NCI-H748 treated with DMSO at 0.1 percent for 48 hours (cell line): ENCODE data around the gene PLA2G5.
"Not testable (repeated sequence)": the region's sequence is repeated elsewhere in the genome, so short reads cannot be mapped to it uniquely, and the experiment has no call there.

ENCODE experiments used
- DNase-seq: peaks from one replicate; lab custom pipeline; 2025; lab: John Stamatoyannopoulos, UW

The PLA2G5 gene

GRCh38 chr1:20069874-20070273 lies at the start of gene PLA2G5:
Gene PLA2G5 (plus strand): TSS chr1:20070194. CDS start chr1:20084831, 14,637 bp downstream.
- DNase-seq = no peak

DNA sequence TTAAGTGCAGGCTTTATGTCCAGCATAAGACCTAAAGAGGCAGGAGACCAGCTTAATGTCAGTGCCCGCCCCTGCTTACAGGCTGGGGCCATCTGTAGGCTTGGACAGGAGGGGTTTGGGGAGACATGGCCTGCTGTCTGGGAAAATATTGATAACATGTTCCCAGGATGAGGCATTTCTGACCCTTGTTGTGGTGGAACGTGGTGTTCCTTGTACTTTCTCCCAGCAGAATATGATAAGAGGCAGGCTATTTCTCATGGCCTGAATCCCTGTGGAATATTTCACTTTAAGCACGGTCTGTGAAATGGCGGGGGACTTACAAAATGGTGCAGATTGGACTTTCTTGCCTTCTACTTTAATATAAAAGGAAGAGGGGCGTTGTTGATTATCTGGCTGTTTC lies 41.9 kb upstream of the PLA2G5 start:
- no peak for DNase-seq

DNA sequence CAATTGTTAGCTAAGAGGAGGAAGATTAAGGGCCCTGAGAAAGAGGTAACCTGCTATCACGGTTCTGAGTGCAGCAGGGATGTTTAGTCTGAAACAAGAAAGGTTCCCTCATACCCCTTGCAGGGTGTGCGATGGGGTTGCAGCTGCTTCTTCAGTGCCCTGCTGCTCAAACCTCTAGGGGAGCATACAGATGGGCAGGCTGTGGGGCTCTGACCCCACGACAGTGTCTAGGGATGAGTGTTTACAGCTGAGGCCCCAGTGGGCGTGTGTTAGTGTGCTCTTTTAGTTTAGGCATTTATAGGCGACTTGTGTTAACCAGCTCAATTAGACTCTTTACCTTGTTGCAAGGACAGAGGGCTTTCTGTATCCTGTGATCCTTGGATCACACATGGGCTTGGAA lies 41.3 kb upstream of the PLA2G5 start:
- no peak for DNase-seq

DNA sequence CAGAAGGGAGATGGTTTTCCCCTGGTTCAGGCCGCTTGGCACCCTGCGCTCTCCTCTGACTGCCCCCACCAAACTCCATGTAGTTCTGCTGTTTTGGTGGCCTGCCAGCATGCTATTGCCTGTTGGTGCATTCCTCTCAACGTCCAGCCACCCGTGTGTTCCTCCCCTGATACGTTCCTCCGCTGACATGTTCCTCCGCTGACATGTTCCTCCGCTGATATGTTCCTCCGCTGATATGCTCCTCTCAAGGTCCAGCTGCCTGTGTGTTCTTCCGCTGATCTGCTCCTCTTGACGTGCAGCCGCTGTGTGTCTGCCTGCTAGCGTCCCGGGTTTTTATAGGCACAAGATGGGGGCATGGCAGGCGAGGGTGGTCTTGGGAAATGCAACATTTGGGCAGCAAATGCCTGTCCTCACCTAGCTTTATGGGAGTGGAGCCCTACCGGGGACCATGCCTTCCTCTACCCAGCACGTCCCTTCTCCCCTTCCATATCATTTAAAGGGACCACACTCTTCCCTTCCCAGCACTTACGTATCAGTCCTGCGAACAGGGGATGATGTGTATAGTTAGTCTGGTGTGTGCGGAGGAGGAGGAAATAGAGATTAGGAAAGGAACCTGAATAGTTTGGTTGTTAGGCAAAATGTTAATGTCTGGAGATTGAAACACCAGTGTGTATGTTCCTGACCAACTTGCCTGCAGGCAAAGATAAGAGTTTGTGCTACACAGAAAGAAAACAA lies 40.6 kb upstream of the PLA2G5 start:
- DNase-seq = no peak

DNA sequence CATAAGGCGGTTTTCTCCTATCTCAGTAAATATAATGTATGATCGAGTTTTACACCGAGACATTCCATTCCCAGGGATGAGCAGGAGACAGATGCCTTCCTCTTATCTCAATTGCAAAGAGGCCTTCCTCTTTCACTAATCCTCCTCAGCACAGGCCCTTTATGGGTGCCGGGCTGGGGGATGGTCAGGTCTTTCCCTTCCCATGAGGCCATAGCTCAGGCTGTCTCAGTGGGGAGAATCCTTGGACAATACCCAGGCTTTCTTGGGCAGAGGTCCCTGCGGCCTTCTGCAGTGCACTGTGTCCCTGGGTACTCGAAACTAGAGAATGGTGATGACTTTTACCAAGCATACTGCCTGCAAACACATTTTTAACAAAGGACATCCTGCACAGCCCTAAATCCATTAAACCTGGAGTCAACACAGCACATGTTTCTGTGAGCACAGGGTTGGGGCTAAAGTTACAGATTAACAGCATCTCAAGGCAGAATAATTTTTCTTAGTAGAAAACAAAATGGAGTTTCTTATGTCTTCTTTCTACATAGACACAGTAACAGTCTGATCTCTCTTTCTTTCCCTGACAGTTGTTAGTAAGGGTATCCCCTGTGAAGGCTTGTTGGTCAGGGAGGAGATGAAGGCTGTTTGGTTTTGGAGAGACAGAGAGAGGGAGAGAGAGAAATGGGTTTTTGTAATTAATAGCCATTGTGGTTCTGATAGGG lies 39.4 kb upstream of the PLA2G5 start:
- DNase-seq = not testable (repeated sequence)

DNA sequence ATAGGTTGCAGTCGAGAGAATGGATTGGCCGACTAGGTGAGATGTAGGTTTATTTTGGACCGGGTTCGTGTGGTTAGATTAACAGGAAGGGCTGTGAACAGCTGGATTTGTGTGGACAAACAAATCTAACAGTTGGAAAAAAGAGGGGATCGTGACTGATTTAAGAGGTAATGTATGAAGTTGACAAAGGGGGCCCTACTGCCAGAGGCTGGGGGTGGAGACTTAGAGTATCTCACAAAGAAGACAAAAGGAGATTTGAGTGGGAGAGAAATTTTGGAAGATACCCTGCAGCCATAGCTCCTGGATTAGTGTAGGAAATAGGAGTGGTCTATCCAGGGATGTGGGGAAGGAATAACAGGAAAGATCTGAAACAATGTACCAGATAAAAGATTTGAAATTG lies 38.8 kb upstream of the PLA2G5 start:
- DNase-seq = no peak

GRCh38 chr1:20031836-20032235 lies 38.2 kb upstream of the PLA2G5 start:
- no peak for DNase-seq

- DNase-seq = no peak
Measured at GRCh38 chr1:20032425-20032824, 37.6 kb upstream of the PLA2G5 start.

GRCh38 chr1:20033420-20033819 lies 36.6 kb upstream of the PLA2G5 start:
- DNase-seq = no peak

GRCh38 chr1:20035114-20035513 lies 34.9 kb upstream of the PLA2G5 start:
- no peak for DNase-seq

- no peak for DNase-seq
Measured at GRCh38 chr1:20037877-20038276, 32.1 kb upstream of the PLA2G5 start.

- no peak for DNase-seq
Measured at GRCh38 chr1:20047096-20047495, 22.9 kb upstream of the PLA2G5 start.

- DNase-seq = no peak
Measured at GRCh38 chr1:20048563-20048962, 21.4 kb upstream of the PLA2G5 start.

- DNase-seq = not testable (repeated sequence)
Measured at GRCh38 chr1:20049056-20049798, 20.8 kb upstream of the PLA2G5 start.

GRCh38 chr1:20051218-20051829 lies 18.7 kb upstream of the PLA2G5 start:
- no peak for DNase-seq

GRCh38 chr1:20052386-20052785 lies 17.6 kb upstream of the PLA2G5 start:
- DNase-seq = no peak

DNA sequence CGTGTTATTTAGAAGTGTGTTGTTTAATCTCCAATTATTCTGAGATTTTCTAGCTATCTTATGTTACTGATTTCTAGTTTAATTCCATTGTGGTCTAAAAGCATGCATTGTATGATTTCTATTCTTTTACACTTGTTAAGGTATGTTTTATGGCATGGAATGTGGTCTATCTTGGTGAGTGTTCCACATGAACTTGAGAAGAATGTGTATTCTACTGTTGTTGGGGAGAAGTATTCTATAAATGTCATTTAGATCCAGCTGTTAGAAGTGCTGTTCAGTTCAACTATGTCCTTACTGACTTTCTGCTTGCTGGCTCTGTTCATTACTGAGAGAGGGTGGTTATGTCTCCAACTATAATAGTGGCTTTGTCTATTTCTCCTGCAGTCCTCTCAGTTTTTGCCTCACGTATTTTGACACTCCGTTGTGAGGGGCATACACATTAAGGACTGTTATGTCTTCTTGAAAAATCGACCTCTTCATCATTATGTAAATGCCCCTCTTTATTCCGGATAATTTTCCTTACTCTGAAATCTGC lies 12.0 kb upstream of the PLA2G5 start:
- no peak for DNase-seq

- no peak for DNase-seq
Measured at GRCh38 chr1:20058531-20058930, 11.5 kb upstream of the PLA2G5 start.

DNA sequence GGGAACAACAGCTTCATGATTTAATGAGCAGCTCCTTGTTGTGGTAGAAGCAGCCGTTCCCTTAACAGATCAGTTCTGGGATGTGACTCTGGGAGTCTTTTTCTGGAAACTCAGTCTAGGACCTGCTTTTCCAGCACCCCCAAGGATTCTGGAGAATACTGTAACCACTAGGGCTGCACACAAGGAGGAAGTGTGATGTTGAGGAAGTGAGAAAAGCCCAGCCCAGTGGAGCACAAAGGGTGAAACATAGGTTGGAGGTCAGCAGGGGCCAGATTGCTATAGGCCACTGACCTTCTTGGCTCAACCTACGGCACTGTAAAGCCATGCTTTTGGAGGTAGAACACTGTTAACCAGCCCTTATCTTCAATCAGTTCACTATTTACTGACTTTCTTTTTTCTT lies 10.1 kb upstream of the PLA2G5 start:
- DNase-seq = no peak

DNA sequence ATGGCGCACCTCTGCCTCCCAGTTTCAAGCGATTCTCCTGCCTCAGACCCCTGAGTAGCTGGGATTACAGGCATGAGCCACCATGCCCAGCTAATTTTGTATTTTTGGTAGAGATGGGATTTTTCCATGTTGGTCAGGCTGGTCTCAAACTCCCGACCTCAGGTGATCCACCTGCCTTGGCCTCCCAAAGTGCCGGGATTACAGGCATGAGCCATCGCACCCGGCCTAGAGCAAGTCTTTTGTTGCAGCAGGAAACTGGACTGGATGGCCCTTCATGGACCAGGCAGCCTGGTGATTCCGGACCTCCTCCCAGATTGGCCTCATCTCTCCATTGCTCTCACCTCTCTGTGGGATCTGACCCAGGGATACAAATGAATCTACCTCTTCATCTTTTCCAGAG lies 9.2 kb upstream of the PLA2G5 start:
- DNase-seq = not testable (repeated sequence)

DNA sequence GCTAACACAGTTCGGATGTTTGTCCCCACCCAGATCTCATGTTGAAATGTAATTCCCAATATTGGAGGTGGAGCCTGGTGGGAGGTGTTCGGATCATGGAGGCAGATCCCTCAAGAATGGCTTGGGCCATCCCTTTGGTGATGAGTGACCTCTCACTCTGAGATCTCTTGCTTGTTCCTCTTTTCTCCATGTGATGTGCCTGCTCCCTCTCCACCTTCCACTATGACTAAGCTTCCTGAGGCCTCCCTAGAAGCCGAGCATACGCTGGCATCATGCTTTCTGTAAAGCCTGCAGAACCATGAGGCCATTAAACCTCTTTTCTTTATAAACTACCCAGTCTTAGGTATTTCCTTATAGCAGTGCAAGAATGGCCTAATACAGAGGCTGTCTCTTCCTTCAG lies 8.1 kb upstream of the PLA2G5 start:
- no peak for DNase-seq

- no peak for DNase-seq
Measured at GRCh38 chr1:20063861-20064292, 6.1 kb upstream of the PLA2G5 start.
